OCI-LY7 (cell line): ENCODE results near the gene NTMT1. TPM values are rescaled to one million over a fixed set of nuclear protein-coding genes. Genes with fewer than 3 reads are reported as not detected.
A peak's percentile ranks its signal among the peaks of the same experiment; 100 is the strongest.

Experiments
- BruUV-seq: library from RNA; stranded (reverse); fragments of 400-500 nt; replicated peaks from 2 replicates; lab custom pipeline; 2021; lab: Mats Ljungman, UMichigan
- CTCF ChIA-PET: fragments of 300-600 bp; sonication (Branson Sonifier 250); formaldehyde crosslinking; loops from one replicate; lab custom pipeline; 2022; ENCODE audit warnings: antibody characterized with exemption; ENCODE audit not compliant: unreplicated experiment; lab: Charles Lee
- POLR2A ChIA-PET: fragments of 300-600 bp; sonication (Branson Sonifier 250); formaldehyde crosslinking; loops from one replicate; lab custom pipeline; 2022; ENCODE audit warnings: antibody characterized with exemption; lab: Charles Lee
- DNase-seq: peaks from one replicate; pipeline ENCODE4 v3.0.0-alpha.2; 2015; ENCODE audit warnings: low spot score
- H2AFZ ChIP-seq: fragments of 200-600 bp; sonication (generic), shearing (Covaris generic); 2 replicates; pipeline ENCODE4 v1.6.1; 2014; ENCODE audit warnings: mild to moderate bottlenecking, antibody characterized with exemption, low read length, moderate library complexity
- H3K27ac ChIP-seq: fragments of 200-600 bp; sonication (generic); 2 replicates; pipeline ENCODE4 v1.5.1; 2014; ENCODE audit warnings: mixed run types, low read depth, mild to moderate bottlenecking, moderate library complexity, low read length, inconsistent platforms; ENCODE audit not compliant: poor library complexity, severe bottlenecking
- H3K36me3 ChIP-seq: fragments of 200-600 bp; sonication (generic); 2 replicates; pipeline ENCODE4 v1.6.1; 2014; ENCODE audit warnings: mild to moderate bottlenecking, antibody characterized with exemption, low read length, moderate library complexity, mixed read lengths; ENCODE audit not compliant: insufficient read depth
- H3K4me1 ChIP-seq: fragments of 200-600 bp; sonication (generic); 2 replicates; pipeline ENCODE4 v1.5.1; 2014; ENCODE audit warnings: mild to moderate bottlenecking, low read length; ENCODE audit not compliant: insufficient read depth, poor library complexity, severe bottlenecking
- H3K4me2 ChIP-seq: fragments of 200-600 bp; sonication (generic); 2 replicates; pipeline ENCODE4 v1.6.1; 2014; ENCODE audit warnings: mild to moderate bottlenecking, low read length
- H3K4me3 ChIP-seq: fragments of 200-600 bp; sonication (generic); 2 replicates; pipeline ENCODE4 v1.5.1; 2014; ENCODE audit warnings: mild to moderate bottlenecking, low read depth, low read length; ENCODE audit not compliant: poor library complexity, severe bottlenecking
- H3K79me2 ChIP-seq: fragments of 200-600 bp; sonication (generic); 2 replicates; pipeline ENCODE4 v1.6.1; 2016; ENCODE audit warnings: low read depth, mild to moderate bottlenecking, low read length, moderate library complexity, mixed read lengths; ENCODE audit not compliant: insufficient read depth
- H3K9me2 ChIP-seq: fragments of 200-600 bp; sonication (generic); 2 replicates; pipeline ENCODE4 v1.6.1; 2016; ENCODE audit warnings: mild to moderate bottlenecking, low read length, mixed read lengths; ENCODE audit not compliant: insufficient read depth
- H3K9me3 ChIP-seq: fragments of 200-600 bp; sonication (generic); 2 replicates; pipeline ENCODE4 v1.6.1; 2014; ENCODE audit warnings: mild to moderate bottlenecking, mixed run types, low read length, mixed read lengths
- H4K20me1 ChIP-seq: fragments of 200-600 bp; sonication (generic); 2 replicates; pipeline ENCODE4 v1.6.1; 2014; ENCODE audit warnings: mild to moderate bottlenecking, antibody characterized with exemption, low read length, moderate library complexity, mixed read lengths; ENCODE audit not compliant: insufficient read depth
- CTCF ChIP-seq: fragments of 200-600 bp; sonication (generic); conservative IDR thresholded peaks from 2 replicates; pipeline ENCODE4 v1.5.1; 2014; ENCODE audit warnings: mild to moderate bottlenecking, antibody characterized with exemption, low read length, moderate library complexity, mixed read lengths
- EZH2phosphoT487 ChIP-seq: fragments of 200-600 bp; sonication (generic); IDR thresholded peaks from 2 replicates; pipeline ENCODE4 v1.6.1; 2018; ENCODE audit warnings: low read depth, borderline replicate concordance, mild to moderate bottlenecking, mixed run types, antibody characterized with exemption, low read length, moderate library complexity, mixed read lengths
- intact Hi-C: fragments of 100-400 bp; cut with micrococcal nuclease; formaldehyde crosslinking; loops from one replicate; pipeline ENCODE4 v1.10.0; 2022; ENCODE audit not compliant: unreplicated experiment
- total RNA-seq, 2 experiments: library from RNA; depleted of rRNA in 1 of 2; stranded (reverse); fragments of >200 nt in 1 of 2; shearing (Covaris generic) in 1 of 2; gene quantifications; 2 replicates each; pipeline ENCODE4 v1.2.3, GENCODE V29; 2014 to 2022

NTMT1 gene
- total RNA-seq, 2 experiments from 2014 or later: 46.6 to 59.8 TPM

GRCh38 chr9:129637102-129637501 lies 11.1 kb downstream of the NTMT1 start:
- Histone ChIP-seq H3K4me3 (no peak overlapping the region), H2AFZ (no peak overlapping the region), H3K9me3 (no peaks in the 10 kb centered on the region), H4K20me1 (peaks cover 8% of the 10 kb centered on the region; the same call in 1 of the 2 replicates), H3K4me1 (peaks cover 11% of the 10 kb centered on the region), H3K36me3 (peaks cover 71% of the 10 kb centered on the region), H3K79me2 (peaks cover 28% of the 10 kb centered on the region), H3K9me2 (no peaks in the 10 kb centered on the region), H3K27ac (no peak overlapping the region), H3K4me2 (no peak overlapping the region)
- intact Hi-C loops: no loop called here
- ChIA-PET CTCF (no interaction called here), POLR2A (no interaction called here)
- TF ChIP-seq EZH2phosphoT487 (no peak), CTCF (no peak)
- DNase-seq: no peak
- no TSS peak for BruUV-seq

DNA sequence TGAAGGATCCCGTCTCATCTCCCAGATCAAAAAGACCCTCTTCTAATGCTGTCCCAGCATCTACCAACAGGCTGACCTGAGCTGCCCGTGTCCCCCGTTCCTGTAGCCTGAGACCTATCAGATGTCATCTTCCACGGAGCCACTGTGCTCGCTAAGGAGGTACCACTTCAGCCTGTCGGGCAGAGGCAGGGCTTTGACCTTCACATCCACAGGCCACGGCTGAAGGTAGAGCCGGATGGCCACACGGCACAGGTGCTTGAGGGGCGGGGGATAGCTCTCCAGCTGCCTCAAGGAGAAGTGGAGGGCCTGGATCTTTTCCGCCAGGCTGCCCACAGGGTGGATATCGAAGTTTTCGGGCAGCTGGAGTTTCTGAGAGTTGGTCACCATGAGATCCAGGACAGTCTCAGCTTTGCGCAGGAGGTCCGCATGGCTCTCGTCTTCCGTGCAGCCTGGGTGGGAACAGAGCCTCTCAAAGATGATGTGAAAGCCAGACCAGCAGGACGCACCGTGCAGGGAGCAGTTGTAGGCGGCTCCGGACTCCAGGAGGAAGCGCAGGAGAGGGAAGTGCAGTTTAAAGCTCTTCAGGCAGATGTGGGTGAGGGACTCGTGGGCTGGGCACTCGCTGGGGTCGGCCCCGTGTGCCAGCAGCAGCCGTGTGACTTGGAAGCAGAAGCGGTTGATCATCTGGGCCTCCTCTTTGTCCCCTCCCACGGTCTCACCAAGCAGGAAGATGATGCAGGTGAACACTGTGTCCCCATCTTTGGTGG lies 11.9 kb downstream of the NTMT1 start:
- Histone ChIP-seq H4K20me1 (peaks cover 4% of the 10 kb centered on the region; the same call in 1 of the 2 replicates), H2AFZ (no peak overlapping the region), H3K4me1 (peaks cover 11% of the 10 kb centered on the region), H3K27ac (no peak overlapping the region), H3K79me2 (peaks cover 21% of the 10 kb centered on the region), H3K9me2 (no peaks in the 10 kb centered on the region), H3K4me3 (no peak overlapping the region), H3K9me3 (no peaks in the 10 kb centered on the region), H3K36me3 (peaks cover 64% of the 10 kb centered on the region), H3K4me2 (no peak overlapping the region)
- CTCF ChIA-PET: no interaction called here
- TSS peak; percentile 23 for BruUV-seq
- intact Hi-C loops: no loop called here
- TF ChIP-seq EZH2phosphoT487: no peak
- no peak for TF ChIP-seq CTCF
- DNase-seq: no peak
- POLR2A ChIA-PET: no interaction called here

GRCh38 chr9:129639034-129639630 lies 13.2 kb downstream of the NTMT1 start:
- intact Hi-C loops: no loop called here
- no peaks in the 10 kb centered on the region for H3K9me2 ChIP-seq
- H4K20me1 ChIP-seq: no peaks in the 10 kb centered on the region; the same call in 1 of the 2 replicates
- H3K36me3 ChIP-seq: peaks cover 51% of the 10 kb centered on the region
- no peak overlapping the region for H3K27ac ChIP-seq
- ChIA-PET POLR2A (no interaction called here), CTCF (no interaction called here)
- H3K4me1 ChIP-seq: peaks cover 11% of the 10 kb centered on the region
- no TSS peak for BruUV-seq
- no peak overlapping the region for H2AFZ ChIP-seq
- no peak for DNase-seq
- H3K9me3 ChIP-seq: no peaks in the 10 kb centered on the region
- peaks cover 12% of the 10 kb centered on the region for H3K79me2 ChIP-seq
- no peak for TF ChIP-seq EZH2phosphoT487
- no peak for TF ChIP-seq CTCF
- H3K4me3 ChIP-seq: no peak overlapping the region
- H3K4me2 ChIP-seq: no peak overlapping the region
